A673 (cell line): ENCODE data around the gene ALG14.

Experiments used
- EZH2 ChIP-seq: fragments of 200-600 bp; sonication (generic); IDR thresholded peaks from 2 replicates; pipeline ENCODE4 v1.6.1; 2017; ENCODE audit warnings: borderline replicate concordance, low read depth, mild to moderate bottlenecking, mixed read lengths, antibody characterized with exemption, low read length; ENCODE audit not compliant: poor library complexity, severe bottlenecking
- TF ChIP-seq, protein P1 (sequence below): fragments of 300-800, 200-600 bp; sonication (generic); conservative IDR thresholded peaks from 2 replicates; pipeline ENCODE4 v1.5.1; 2017; ENCODE audit warnings: low read depth, mild to moderate bottlenecking, antibody characterized with exemption, low read length, moderate library complexity, mixed read lengths

DNA sequence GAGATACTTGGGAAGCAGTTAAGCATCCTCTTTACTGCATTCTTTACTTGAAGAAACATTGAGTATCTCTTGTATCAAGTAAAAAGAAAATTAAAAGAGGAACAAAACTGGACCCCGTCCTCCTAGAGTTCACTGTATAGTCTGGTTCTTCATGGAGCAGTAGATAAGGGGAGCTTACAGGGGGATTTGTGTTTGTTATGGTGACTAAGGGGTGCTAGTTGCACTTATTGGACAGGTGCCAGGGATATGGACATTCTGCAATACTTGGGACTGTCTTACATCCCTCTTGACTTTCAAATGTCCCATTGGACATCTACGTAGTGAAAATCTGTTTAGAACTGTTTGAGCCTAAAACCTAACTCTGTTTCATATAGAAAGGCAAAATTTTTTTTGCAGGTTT is 67.2 kb downstream of the ALG14 start:
- TF ChIP-seq, protein P1, sequence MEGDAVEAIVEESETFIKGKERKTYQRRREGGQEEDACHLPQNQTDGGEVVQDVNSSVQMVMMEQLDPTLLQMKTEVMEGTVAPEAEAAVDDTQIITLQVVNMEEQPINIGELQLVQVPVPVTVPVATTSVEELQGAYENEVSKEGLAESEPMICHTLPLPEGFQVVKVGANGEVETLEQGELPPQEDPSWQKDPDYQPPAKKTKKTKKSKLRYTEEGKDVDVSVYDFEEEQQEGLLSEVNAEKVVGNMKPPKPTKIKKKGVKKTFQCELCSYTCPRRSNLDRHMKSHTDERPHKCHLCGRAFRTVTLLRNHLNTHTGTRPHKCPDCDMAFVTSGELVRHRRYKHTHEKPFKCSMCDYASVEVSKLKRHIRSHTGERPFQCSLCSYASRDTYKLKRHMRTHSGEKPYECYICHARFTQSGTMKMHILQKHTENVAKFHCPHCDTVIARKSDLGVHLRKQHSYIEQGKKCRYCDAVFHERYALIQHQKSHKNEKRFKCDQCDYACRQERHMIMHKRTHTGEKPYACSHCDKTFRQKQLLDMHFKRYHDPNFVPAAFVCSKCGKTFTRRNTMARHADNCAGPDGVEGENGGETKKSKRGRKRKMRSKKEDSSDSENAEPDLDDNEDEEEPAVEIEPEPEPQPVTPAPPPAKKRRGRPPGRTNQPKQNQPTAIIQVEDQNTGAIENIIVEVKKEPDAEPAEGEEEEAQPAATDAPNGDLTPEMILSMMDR = no peak
- TF ChIP-seq EZH2 = no peak
